Spinal cord (tissue), 10 donors: ENCODE measurements around the gene INTS7. TPM values are rescaled to one million over a fixed set of nuclear protein-coding genes. Genes with fewer than 3 reads are reported as not detected.

Source experiments
- DNase-seq, 6 donors: peaks; one replicate each; pipeline versions ENCODE4 v3.0.0 to v3.0.0-alpha.2; 2013 to 2015; ENCODE audit warnings: low spot score in 6 of 6, low read depth in 4 of 6
- H3K27ac ChIP-seq: one replicate; pipeline ENCODE4 v1.5.1; 2013; ENCODE audit warnings: low read depth, low read length, control low read depth
- H3K27me3 ChIP-seq: one replicate; pipeline ENCODE4 v1.6.1; 2013; ENCODE audit warnings: low read length; ENCODE audit not compliant: control insufficient read depth, insufficient read depth
- H3K36me3 ChIP-seq: one replicate; pipeline ENCODE4 v1.6.1; 2013; ENCODE audit warnings: low read length; ENCODE audit not compliant: control insufficient read depth, insufficient read depth
- H3K4me1 ChIP-seq: one replicate; pipeline ENCODE4 v1.6.1; 2013; ENCODE audit warnings: low read length; ENCODE audit not compliant: control insufficient read depth, insufficient read depth
- H3K4me3 ChIP-seq: one replicate; pipeline ENCODE4 v1.5.1; 2013; ENCODE audit warnings: low read depth, low read length, control low read depth
- H3K9me3 ChIP-seq: one replicate; pipeline ENCODE4 v1.6.1; 2013; ENCODE audit warnings: low read length; ENCODE audit not compliant: control insufficient read depth, insufficient read depth
- WGBS: methylation state at CpG from one replicate; pipeline ENCODE4 v1.1.5; 2013; ENCODE audit warnings: missing lambda C conversion rate; ENCODE audit not compliant: insufficient coverage; 5-methylcytosine and 5-hydroxymethylcytosine counted together
- polyA plus RNA-seq, 2 donors: library from polyadenylated mRNA; unstranded; fragments of 120-200 nt; gene quantifications; one replicate each; pipeline ENCODE4 v1.2.1, GENCODE V29; 2013; ENCODE audit not compliant: insufficient read length in 2 of 2
- total RNA-seq, 2 donors: library from RNA; depleted of rRNA in 1 of 2; stranded (reverse); fragments of 120-200 nt in 1 of 2; fragments of >200 nt in 1 of 2; gene quantifications; one replicate each; pipeline versions ENCODE4 v1.2.3 to v1.2.4, GENCODE V29; 2013 to 2014
- donor health status: healthy.

Gene INTS7
- total and polyA plus RNA-seq, 4 donors = 12.8 to 22.5 (median 17.6) TPM

GRCh38 chr1:212070720-212071302 lies 35.5 kb upstream of the INTS7 start:
- Histone ChIP-seq H3K27me3 (no peaks in the 10 kb centered on the region), H3K36me3 (no peaks in the 10 kb centered on the region), H3K9me3 (no peaks in the 10 kb centered on the region), H3K27ac (no peak overlapping the region), H3K4me3 (no peak overlapping the region), H3K4me1 (no peaks in the 10 kb centered on the region)
- DNase-seq = peak in 3 of 6 donors; percentile 35 to 84 (median 73)

GRCh38 chr1:212067787-212068186 lies 32.4 kb upstream of the INTS7 start:
- H3K27ac ChIP-seq = no peak overlapping the region
- H3K4me1 ChIP-seq = no peaks in the 10 kb centered on the region
- no peak for DNase-seq
- no peaks in the 10 kb centered on the region for H3K9me3 ChIP-seq
- no peaks in the 10 kb centered on the region for H3K36me3 ChIP-seq
- no peaks in the 10 kb centered on the region for H3K27me3 ChIP-seq
- no peak overlapping the region for H3K4me3 ChIP-seq
- no CpG with 5 or more reads among the region's 3 CpGs for WGBS

- Histone ChIP-seq H3K27ac (no peak overlapping the region), H3K4me3 (no peak overlapping the region), H3K27me3 (no peaks in the 10 kb centered on the region), H3K9me3 (peaks cover 3% of the 10 kb centered on the region), H3K4me1 (no peaks in the 10 kb centered on the region), H3K36me3 (no peaks in the 10 kb centered on the region)
- peak in 4 of 6 donors; percentile 4 to 68 (median 36) for DNase-seq
- 83% methylated on average over 2 of the region's 5 CpGs for WGBS
Observed at GRCh38 chr1:212062832-212063438, 27.6 kb upstream of the INTS7 start.

DNA sequence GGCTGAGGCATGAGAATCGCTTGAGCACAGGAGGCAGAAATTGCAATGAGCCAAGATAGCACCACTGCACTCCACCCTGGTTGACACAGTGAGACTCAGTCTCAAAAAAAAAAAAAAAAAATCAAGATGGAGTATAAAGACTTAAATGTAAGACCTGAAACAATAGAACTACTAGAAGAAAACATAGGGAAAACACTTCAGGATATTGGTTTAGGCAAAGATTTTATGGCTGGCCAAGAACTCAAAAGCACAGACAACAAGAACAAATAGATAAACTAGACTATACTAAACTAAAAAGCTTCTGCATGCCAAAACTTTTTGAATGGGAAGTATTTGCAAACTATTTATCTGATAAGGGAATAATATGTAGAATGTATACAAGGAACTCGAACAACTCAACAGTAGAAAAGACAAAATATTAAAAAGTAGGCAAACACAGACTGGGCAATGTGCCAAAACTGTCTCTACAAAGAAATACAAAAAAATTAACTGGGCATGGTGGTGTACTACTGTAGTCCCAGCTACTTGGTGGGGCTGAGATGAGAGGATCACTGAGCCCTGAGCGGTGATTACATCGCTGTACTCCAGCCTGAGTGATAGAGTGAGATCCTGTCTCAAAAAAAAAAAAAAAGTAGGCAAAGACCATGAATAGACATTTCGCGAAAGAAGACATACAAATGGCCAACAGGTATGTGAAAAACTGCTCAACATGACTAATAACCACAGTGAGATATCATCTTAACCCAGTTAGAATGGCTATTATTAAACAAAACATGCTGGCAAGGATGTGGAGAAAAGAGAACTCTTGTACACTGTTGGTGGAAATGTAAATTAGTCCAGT lies 25.5 kb upstream of the INTS7 start:
- Histone ChIP-seq H3K9me3 (peaks cover 6% of the 10 kb centered on the region), H3K4me3 (no peak overlapping the region), H3K4me1 (no peaks in the 10 kb centered on the region), H3K36me3 (peaks cover 3% of the 10 kb centered on the region), H3K27me3 (no peaks in the 10 kb centered on the region), H3K27ac (no peak overlapping the region)
- DNase-seq = no peak
- no CpG with 5 or more reads among the region's 6 CpGs for WGBS

- no peak overlapping the region for H3K4me3 ChIP-seq
- no peaks in the 10 kb centered on the region for H3K27me3 ChIP-seq
- peaks cover 9% of the 10 kb centered on the region for H3K36me3 ChIP-seq
- H3K4me1 ChIP-seq = no peaks in the 10 kb centered on the region
- WGBS = 100% methylated on average over 2 of the region's 2 CpGs
- no peak overlapping the region for H3K27ac ChIP-seq
- peaks cover 5% of the 10 kb centered on the region for H3K9me3 ChIP-seq
- DNase-seq = no peak
Observed at GRCh38 chr1:212055333-212055732, 20.0 kb upstream of the INTS7 start.

DNA sequence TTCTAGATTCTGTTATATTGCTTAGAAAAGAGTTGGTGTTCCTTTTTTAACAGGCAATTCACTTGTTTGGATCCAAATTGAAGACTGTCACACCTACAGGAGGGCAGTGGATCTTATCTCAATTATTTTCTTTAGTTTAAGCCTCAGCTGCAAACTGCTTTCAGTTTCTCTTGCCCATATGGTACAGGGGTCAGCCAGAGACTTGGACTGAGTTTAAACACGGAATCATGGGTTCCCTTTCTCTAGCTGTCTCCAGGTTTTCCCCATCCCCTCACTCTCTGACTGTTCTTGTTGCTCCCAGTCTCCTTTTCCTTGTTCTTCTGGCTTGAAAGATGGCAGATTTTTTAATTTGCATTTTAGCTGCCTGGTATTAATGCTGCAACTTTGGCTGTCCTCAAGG lies 18.6 kb upstream of the INTS7 start:
- DNase-seq = no peak
- H3K4me3 ChIP-seq = no peak overlapping the region
- no peak overlapping the region for H3K27ac ChIP-seq
- H3K9me3 ChIP-seq = peaks cover 5% of the 10 kb centered on the region
- H3K27me3 ChIP-seq = no peaks in the 10 kb centered on the region
- H3K36me3 ChIP-seq = peaks cover 9% of the 10 kb centered on the region
- no CpG with 5 or more reads among the region's 1 CpG for WGBS
- no peaks in the 10 kb centered on the region for H3K4me1 ChIP-seq

DNA sequence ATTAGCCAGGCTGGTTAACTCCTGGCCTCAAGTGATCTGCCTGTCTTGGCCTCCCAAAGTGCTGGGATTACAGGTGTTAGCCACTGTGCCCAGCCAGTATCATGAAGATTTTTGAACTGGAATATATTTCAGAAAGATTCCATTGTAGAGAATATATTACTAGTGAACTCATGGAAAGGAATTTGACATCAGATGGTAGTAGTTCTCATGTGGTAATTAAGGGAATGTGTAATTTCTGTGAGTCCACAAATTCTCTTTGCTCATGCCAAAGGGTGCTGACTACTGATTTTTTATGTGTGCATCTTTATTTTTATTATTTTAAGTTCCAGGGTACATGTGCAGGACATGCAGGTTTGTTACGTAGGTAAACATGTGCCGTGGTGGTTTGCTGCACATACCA lies 10.6 kb upstream of the INTS7 start:
- Histone ChIP-seq H3K36me3 (no peaks in the 10 kb centered on the region), H3K4me1 (no peaks in the 10 kb centered on the region), H3K27me3 (no peaks in the 10 kb centered on the region), H3K9me3 (no peaks in the 10 kb centered on the region), H3K4me3 (no peak overlapping the region), H3K27ac (no peak overlapping the region)
- 100% methylated on average over 2 of the region's 2 CpGs for WGBS
- DNase-seq = no peak

GRCh38 chr1:212044851-212045250 lies 9.5 kb upstream of the INTS7 start:
- Histone ChIP-seq H3K27me3 (no peaks in the 10 kb centered on the region), H3K27ac (no peak overlapping the region), H3K4me1 (no peaks in the 10 kb centered on the region), H3K9me3 (no peaks in the 10 kb centered on the region), H3K4me3 (no peak overlapping the region), H3K36me3 (no peaks in the 10 kb centered on the region)
- WGBS = no CpG with 5 or more reads among the region's 1 CpG
- no peak for DNase-seq

- no peak for DNase-seq
- H3K4me3 ChIP-seq = no peak overlapping the region
- H3K9me3 ChIP-seq = no peaks in the 10 kb centered on the region
- H3K4me1 ChIP-seq = no peaks in the 10 kb centered on the region
- H3K27me3 ChIP-seq = no peaks in the 10 kb centered on the region
- H3K36me3 ChIP-seq = no peaks in the 10 kb centered on the region
- H3K27ac ChIP-seq = no peak overlapping the region
Observed at GRCh38 chr1:212042436-212042835, 7.1 kb upstream of the INTS7 start.
